HepG2 (cell line): ENCODE results near the gene NT5C. TPM values are rescaled to one million over a fixed set of nuclear protein-coding genes. Genes with fewer than 3 reads are reported as not detected.

Source experiments
- BCL3 ChIP-seq: sonication (generic); formaldehyde crosslinking; IDR thresholded peaks from 2 replicates; pipeline ENCODE4 v1.5.1; 2020; ENCODE audit warnings: mild to moderate bottlenecking, missing genetic modification reagents, moderate library complexity
- HDAC1 ChIP-seq: sonication (generic); formaldehyde crosslinking; IDR thresholded peaks from 2 replicates; pipeline ENCODE4 v1.5.1; 2020; ENCODE audit warnings: mild to moderate bottlenecking, missing genetic modification reagents
- HOXD1 ChIP-seq: sonication (generic); formaldehyde crosslinking; IDR thresholded peaks from 2 replicates; pipeline ENCODE4 v1.5.0; 2020; ENCODE audit warnings: missing genetic modification reagents
- IRX3 ChIP-seq: sonication (generic); formaldehyde crosslinking; IDR thresholded peaks from 2 replicates; pipeline ENCODE4 v1.8.1; 2023; ENCODE audit warnings: mild to moderate bottlenecking, low read depth, missing genetic modification reagents, borderline replicate concordance
- KDM5B ChIP-seq: sonication (generic); formaldehyde crosslinking; IDR thresholded peaks from 2 replicates; pipeline ENCODE4 v1.4.0; 2020; ENCODE audit warnings: missing genetic modification reagents, mild to moderate bottlenecking, borderline replicate concordance
- NR2C2 ChIP-seq: sonication (generic); formaldehyde crosslinking; IDR thresholded peaks from 2 replicates; pipeline ENCODE4 v1.4.0; 2020; ENCODE audit warnings: missing genetic modification reagents, mild to moderate bottlenecking, moderate library complexity, borderline replicate concordance
- POLR2AphosphoS2 ChIP-seq: IDR thresholded peaks from 2 replicates; pipeline ENCODE4 v1.6.1; 2011; ENCODE audit warnings: low read depth, low read length, improper control_type of control experiment
- PRDM10 ChIP-seq: sonication (generic); formaldehyde crosslinking; IDR thresholded peaks from 2 replicates; pipeline ENCODE4 v1.4.0; 2020; ENCODE audit warnings: low read depth, missing genetic modification reagents
- TIGD3 ChIP-seq: sonication (generic); formaldehyde crosslinking; IDR thresholded peaks from 2 replicates; pipeline ENCODE4 v1.5.1; 2020; ENCODE audit warnings: mild to moderate bottlenecking, missing genetic modification reagents, borderline replicate concordance
- ZBTB7A ChIP-seq: sonication (generic); formaldehyde crosslinking; IDR thresholded peaks from 2 replicates; pipeline ENCODE4 v1.8.0; 2022; ENCODE audit warnings: mild to moderate bottlenecking, missing genetic modification reagents
- ZFP41 ChIP-seq: sonication (generic); formaldehyde crosslinking; IDR thresholded peaks from 2 replicates; pipeline ENCODE4 v1.4.0; 2020; ENCODE audit warnings: mild to moderate bottlenecking, missing genetic modification reagents, borderline replicate concordance
- ZNF354B ChIP-seq: sonication (generic); formaldehyde crosslinking; IDR thresholded peaks from 2 replicates; pipeline ENCODE4 v1.8.0; 2022; ENCODE audit warnings: mild to moderate bottlenecking, missing genetic modification reagents
- ZNF609 ChIP-seq: sonication (generic); formaldehyde crosslinking; IDR thresholded peaks from 2 replicates; pipeline ENCODE4 v1.4.0; 2020; ENCODE audit warnings: mild to moderate bottlenecking, missing genetic modification reagents, borderline replicate concordance
- polyA plus RNA-seq, 8 experiments: library from polyadenylated mRNA; depleted of rRNA in 3 of 8; stranded (reverse) in 7 of 8; unstranded in 1 of 8; fragments of >200 nt; fragmentation: Illumina TruSeq in 4 of 8; extraction: Trizol in 4 of 8; gene quantifications; 2 replicates each; pipeline versions ENCODE4 v1.2.1 to v1.2.3, GENCODE V29; 2011 to 2016; ENCODE audit warnings: low read depth in 4 of 8, missing spikeins in 1 of 8, mixed read lengths in 1 of 8; ENCODE audit not compliant: insufficient read depth in 1 of 8
- total RNA-seq, 5 experiments: library from RNA; depleted of rRNA; stranded (reverse); fragments of >200 nt; fragmentation: Illumina TruSeq; extraction: Trizol; gene quantifications; 2 replicates each; pipeline ENCODE4 v1.2.3, GENCODE V29; 2016; ENCODE audit warnings: low read depth in 1 of 5

Gene NT5C
- total and polyA plus RNA-seq, 2 of the 13 experiments (the other 11 are each of a cell fraction or from before 2014, with no cell fraction given), result 42.8 to 48.6 TPM

GRCh38 chr17:75153780-75154194 is 22.2 kb upstream of the NT5C start (continued):
- TF ChIP-seq PRDM10 (CRISPR knock-in tag) (peak; percentile 74; the same call in 1 of the 2 replicates), NR2C2 (CRISPR knock-in tag) (peak; percentile 4; the same call in 1 of the 2 replicates), ZNF354B (CRISPR knock-in tag) (0 out of 2 replicates have a peak, but pooled peaks have one; percentile 6), HDAC1 (peak; percentile 42), TIGD3 (CRISPR knock-in tag) (0 out of 2 replicates have a peak, but pooled peaks have one; percentile 8), ZFP41 (CRISPR knock-in tag) (peak; percentile 56; the same call in 1 of the 2 replicates), HOXD1 (CRISPR knock-in tag) (0 out of 2 replicates have a peak, but pooled peaks have one; percentile 0), IRX3 (CRISPR knock-in tag) (no peak), KDM5B (CRISPR knock-in tag) (0 out of 2 replicates have a peak, but pooled peaks have one; percentile 11), ZBTB7A (CRISPR knock-in tag) (0 out of 2 replicates have a peak, but pooled peaks have one; percentile 38), ZNF609 (no peak), POLR2AphosphoS2 (no peak), BCL3 (CRISPR knock-in tag) (no peak)
